Upper lobe of left lung (tissue), 4 donors: ENCODE measurements around the gene TEX22.

ENCODE experiments used
- POLR2A ChIP-seq, 4 donors: fragments of 450-650 bp; IDR thresholded peaks; one replicate each; pipeline ENCODE4 v1.5.1; 2016 to 2017; ENCODE audit warnings: antibody characterized with exemption in 4 of 4, mild to moderate bottlenecking in 2 of 4
- POLR2AphosphoS5 ChIP-seq, 2 donors: sonication (generic); formaldehyde crosslinking; IDR thresholded peaks; one replicate each; pipeline ENCODE4 v1.5.1; 2017; ENCODE audit warnings: antibody characterized with exemption in 2 of 2
- TF ChIP-seq, protein P1 (sequence below), 6 experiments: fragments of 450-650 bp in 4 of 6; fragments of 200-600 bp in 2 of 6; sonication (generic) in 2 of 6; IDR thresholded peaks; one replicate each; pipeline ENCODE4 v1.5.1; 2016 to 2019; ENCODE audit warnings: antibody characterized with exemption in 6 of 6

- TF ChIP-seq POLR2A (IDR thresholded peaks at IDR 0.05) (no peak), POLR2AphosphoS5 (IDR thresholded peaks at IDR 0.05) (no peak)
- TF ChIP-seq, protein P1, sequence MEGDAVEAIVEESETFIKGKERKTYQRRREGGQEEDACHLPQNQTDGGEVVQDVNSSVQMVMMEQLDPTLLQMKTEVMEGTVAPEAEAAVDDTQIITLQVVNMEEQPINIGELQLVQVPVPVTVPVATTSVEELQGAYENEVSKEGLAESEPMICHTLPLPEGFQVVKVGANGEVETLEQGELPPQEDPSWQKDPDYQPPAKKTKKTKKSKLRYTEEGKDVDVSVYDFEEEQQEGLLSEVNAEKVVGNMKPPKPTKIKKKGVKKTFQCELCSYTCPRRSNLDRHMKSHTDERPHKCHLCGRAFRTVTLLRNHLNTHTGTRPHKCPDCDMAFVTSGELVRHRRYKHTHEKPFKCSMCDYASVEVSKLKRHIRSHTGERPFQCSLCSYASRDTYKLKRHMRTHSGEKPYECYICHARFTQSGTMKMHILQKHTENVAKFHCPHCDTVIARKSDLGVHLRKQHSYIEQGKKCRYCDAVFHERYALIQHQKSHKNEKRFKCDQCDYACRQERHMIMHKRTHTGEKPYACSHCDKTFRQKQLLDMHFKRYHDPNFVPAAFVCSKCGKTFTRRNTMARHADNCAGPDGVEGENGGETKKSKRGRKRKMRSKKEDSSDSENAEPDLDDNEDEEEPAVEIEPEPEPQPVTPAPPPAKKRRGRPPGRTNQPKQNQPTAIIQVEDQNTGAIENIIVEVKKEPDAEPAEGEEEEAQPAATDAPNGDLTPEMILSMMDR (IDR thresholded peaks at IDR 0.05) = no peak
Observed at GRCh38 chr14:105385322-105385637, 13.1 kb upstream of the TEX22 start.
